Activated B cell treated with CpG ODN at 0.5 μM for 24 hours (primary cell): Measurements from ENCODE around the gene TMEM131L. TPM values are rescaled to one million over a fixed set of nuclear protein-coding genes. Genes with fewer than 3 reads are reported as not detected.

ENCODE experiments used
- ATAC-seq: fragments of 200-7000 bp; cut with Tn5 transposase; one replicate; pipeline ENCODE4 v1.10.0; 2021; ENCODE audit warnings: low read depth, mild to moderate bottlenecking, moderate library complexity
- CTCF ChIA-PET: fragments of 350-600 bp; sonication (Branson Sonifier 250); formaldehyde crosslinking; loops from one replicate; lab custom pipeline; 2021; ENCODE audit warnings: antibody characterized with exemption; lab: Charles Lee
- POLR2A ChIA-PET: fragments of 350-600 bp; sonication (Branson Sonifier 250); formaldehyde crosslinking; loops from one replicate; lab custom pipeline; 2021; ENCODE audit warnings: antibody characterized with exemption; lab: Charles Lee
- DNase-seq: peaks from one replicate; pipeline ENCODE4 v3.0.0; 2022
- H3K27ac Mint-ChIP-seq: one replicate; pipeline ENCODE4 v1.8.0; 2020; ENCODE audit warnings: mixed read lengths
- H3K27me3 Mint-ChIP-seq: one replicate; pipeline ENCODE4 v1.8.0; 2021; ENCODE audit warnings: mixed read lengths
- H3K36me3 Mint-ChIP-seq: one replicate; pipeline ENCODE4 v1.8.0; 2021; ENCODE audit warnings: low read depth, mixed read lengths
- H3K4me1 Mint-ChIP-seq: one replicate; pipeline ENCODE4 v1.8.0; 2021; ENCODE audit warnings: mixed read lengths
- H3K4me3 Mint-ChIP-seq: one replicate; pipeline ENCODE4 v1.8.0; 2020; ENCODE audit warnings: mild to moderate bottlenecking, mixed read lengths
- H3K9me3 Mint-ChIP-seq: one replicate; pipeline ENCODE4 v1.8.0; 2020; ENCODE audit warnings: mixed read lengths
- intact Hi-C: fragments of 100-400 bp; cut with micrococcal nuclease; formaldehyde crosslinking; loops from one replicate; pipeline ENCODE4 v1.15.1; 2024
- total RNA-seq: library from RNA; stranded (reverse); gene quantifications from 2 replicates; pipeline ENCODE4 v1.2.3, GENCODE V29; 2022
- TF ChIP-seq, protein P1 (sequence below): fragments of 200-600 bp; IDR thresholded peaks from one replicate; pipeline ENCODE4 v1.8.0; 2022; ENCODE audit warnings: antibody characterized with exemption, mild to moderate bottlenecking

TMEM131L gene
- total RNA-seq, 1 donor from 2014 or later, result 193 TPM

DNA sequence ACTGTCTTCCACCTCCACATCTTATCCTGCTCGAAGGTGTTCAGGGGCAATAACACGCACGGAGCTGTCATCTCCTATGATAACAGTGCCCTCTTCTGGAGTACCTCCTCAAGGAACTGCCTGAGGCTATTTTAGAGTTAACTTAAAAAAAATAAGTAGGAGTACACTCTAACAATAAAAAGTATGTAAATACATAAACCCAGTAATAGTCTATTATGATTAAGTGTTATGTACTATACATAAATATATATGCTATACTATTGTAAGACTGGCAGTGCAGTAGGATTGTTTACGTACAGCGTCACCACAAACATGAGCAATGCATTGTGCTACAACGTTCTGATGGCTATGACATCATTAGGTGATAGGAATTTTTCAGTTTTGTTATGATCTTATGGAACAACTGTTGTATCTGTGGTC, 183.4 kb downstream of the TMEM131L start:
- H3K4me1 Mint-ChIP-seq, result peaks cover 19% of the 10 kb centered on the region
- no peaks in the 10 kb centered on the region for H3K27me3 Mint-ChIP-seq
- no peak for ATAC-seq
- POLR2A ChIA-PET, result no interaction called here
- no peak overlapping the region for H3K27ac Mint-ChIP-seq
- H3K9me3 Mint-ChIP-seq, result peaks cover 2% of the 10 kb centered on the region
- no peak overlapping the region for H3K4me3 Mint-ChIP-seq
- TF ChIP-seq, protein P1, sequence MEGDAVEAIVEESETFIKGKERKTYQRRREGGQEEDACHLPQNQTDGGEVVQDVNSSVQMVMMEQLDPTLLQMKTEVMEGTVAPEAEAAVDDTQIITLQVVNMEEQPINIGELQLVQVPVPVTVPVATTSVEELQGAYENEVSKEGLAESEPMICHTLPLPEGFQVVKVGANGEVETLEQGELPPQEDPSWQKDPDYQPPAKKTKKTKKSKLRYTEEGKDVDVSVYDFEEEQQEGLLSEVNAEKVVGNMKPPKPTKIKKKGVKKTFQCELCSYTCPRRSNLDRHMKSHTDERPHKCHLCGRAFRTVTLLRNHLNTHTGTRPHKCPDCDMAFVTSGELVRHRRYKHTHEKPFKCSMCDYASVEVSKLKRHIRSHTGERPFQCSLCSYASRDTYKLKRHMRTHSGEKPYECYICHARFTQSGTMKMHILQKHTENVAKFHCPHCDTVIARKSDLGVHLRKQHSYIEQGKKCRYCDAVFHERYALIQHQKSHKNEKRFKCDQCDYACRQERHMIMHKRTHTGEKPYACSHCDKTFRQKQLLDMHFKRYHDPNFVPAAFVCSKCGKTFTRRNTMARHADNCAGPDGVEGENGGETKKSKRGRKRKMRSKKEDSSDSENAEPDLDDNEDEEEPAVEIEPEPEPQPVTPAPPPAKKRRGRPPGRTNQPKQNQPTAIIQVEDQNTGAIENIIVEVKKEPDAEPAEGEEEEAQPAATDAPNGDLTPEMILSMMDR, result no peak
- CTCF ChIA-PET, result interaction anchor here (1.3 kb wide), 1 partner anchor 566 kb away, joined by 3 read pairs; no protein-coding TSS in a partner anchor
- H3K36me3 Mint-ChIP-seq, result no peaks in the 10 kb centered on the region
- DNase-seq, result no peak
- intact Hi-C loops, result no loop called here

GRCh38 chr4:153651116-153651515, 185.0 kb downstream of the TMEM131L start:
- Mint-ChIP-seq H3K4me3 (no peak overlapping the region), H3K4me1 (peaks cover 19% of the 10 kb centered on the region), H3K27me3 (no peaks in the 10 kb centered on the region), H3K9me3 (no peaks in the 10 kb centered on the region), H3K36me3 (no peaks in the 10 kb centered on the region), H3K27ac (peak overlapping the region; percentile 51)
- CTCF ChIA-PET, result interaction anchor here (0.8 to 1.1 kb wide), 2 partner anchors 8 to 96 kb away, joined by 3 read pairs; no protein-coding TSS in a partner anchor
- POLR2A ChIA-PET, result no interaction called here
- DNase-seq (no peak), ATAC-seq (no peak)
- TF ChIP-seq, protein P1, result no peak
- intact Hi-C loops, result no loop called here

GRCh38 chr4:153651587-153651986, 185.4 kb downstream of the TMEM131L start:
- H3K27ac Mint-ChIP-seq, result peak overlapping the region; percentile 51
- peak; percentile 84 for ATAC-seq
- H3K36me3 Mint-ChIP-seq, result no peaks in the 10 kb centered on the region
- TF ChIP-seq, protein P1, result no peak
- no peaks in the 10 kb centered on the region for H3K9me3 Mint-ChIP-seq
- no peak overlapping the region for H3K4me3 Mint-ChIP-seq
- POLR2A ChIA-PET, result no interaction called here
- peaks cover 19% of the 10 kb centered on the region for H3K4me1 Mint-ChIP-seq
- CTCF ChIA-PET, result interaction anchor here (0.8 kb wide), 1 partner anchor 8 kb away, joined by 3 read pairs; no protein-coding TSS in a partner anchor
- no peak for DNase-seq
- intact Hi-C loops, result no loop called here
- H3K27me3 Mint-ChIP-seq, result peaks cover 3% of the 10 kb centered on the region

DNA sequence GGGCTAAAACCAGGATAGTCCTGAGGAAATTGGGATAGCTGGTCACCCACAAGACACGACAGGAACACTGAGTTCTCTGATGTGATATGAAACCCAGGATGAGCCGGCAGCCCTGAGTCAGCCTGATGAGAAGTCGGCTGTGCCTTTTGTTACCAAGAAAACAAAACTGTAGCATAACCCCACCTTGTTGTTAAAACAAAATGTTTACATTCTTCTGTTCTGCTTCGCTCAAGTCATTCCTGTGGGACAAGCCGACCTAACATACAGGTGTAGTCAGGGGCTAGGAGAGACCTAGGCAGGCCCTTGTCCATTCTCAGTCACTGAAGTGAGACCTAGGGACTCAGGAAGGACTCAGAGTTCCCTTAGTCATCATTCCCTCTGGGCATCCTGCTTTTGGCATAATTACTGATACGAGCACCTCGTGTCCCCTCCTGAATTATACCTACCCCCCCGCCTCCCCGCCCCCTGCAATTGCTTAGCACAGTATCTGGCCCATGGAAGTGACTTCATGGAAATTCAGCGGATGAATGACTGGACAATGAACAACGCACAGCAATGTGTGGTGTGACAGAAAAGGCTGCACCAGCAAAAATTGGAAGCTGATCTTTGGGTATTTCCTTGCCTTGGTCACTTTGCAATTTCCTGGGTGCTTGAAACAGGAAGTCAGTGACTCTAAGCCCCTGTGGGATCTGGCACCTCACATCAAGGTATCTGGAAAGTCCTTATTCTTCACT, 186.1 kb downstream of the TMEM131L start:
- intact Hi-C loops, result no loop called here
- TF ChIP-seq, protein P1, result no peak
- Mint-ChIP-seq H3K4me3 (no peak overlapping the region), H3K27me3 (peaks cover 3% of the 10 kb centered on the region), H3K36me3 (no peaks in the 10 kb centered on the region), H3K27ac (no peak overlapping the region), H3K4me1 (peaks cover 19% of the 10 kb centered on the region), H3K9me3 (no peaks in the 10 kb centered on the region)
- DNase-seq (no peak), ATAC-seq (no peak)
- CTCF ChIA-PET, result interaction anchor here (0.8 to 1.2 kb wide), 3 partner anchors 9 to 98 kb away, joined by 3 to 6 read pairs (median 3); no protein-coding TSS in a partner anchor
- POLR2A ChIA-PET, result interaction anchor here (0.5 to 1.2 kb wide), 2 partner anchors 9 to 885 kb away, joined by 3 read pairs; no protein-coding TSS in a partner anchor

DNA sequence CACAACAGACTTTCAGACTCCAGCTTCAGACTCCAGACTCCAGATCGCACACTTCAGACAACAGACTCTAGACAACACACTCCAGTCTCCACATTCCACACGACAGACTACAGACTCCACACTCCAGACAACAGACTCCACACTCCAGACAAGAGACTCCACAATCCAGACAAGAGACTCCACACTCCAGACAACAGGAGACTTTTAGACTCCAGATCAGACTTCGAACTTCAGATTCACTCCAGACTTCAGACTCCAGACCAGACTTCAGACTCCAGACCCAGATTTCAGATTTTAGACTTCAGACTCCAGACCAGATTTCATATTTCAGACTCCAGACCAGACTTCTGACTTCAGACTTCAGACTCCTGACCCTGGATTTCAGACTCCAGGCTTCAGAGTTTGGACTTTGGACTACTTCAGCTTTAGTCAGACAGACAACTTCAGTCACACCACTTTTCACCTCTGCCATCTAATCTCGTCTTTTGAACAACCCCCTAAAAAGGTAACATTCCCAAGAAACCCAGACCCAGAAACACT, 188.9 kb downstream of the TMEM131L start:
- ChIA-PET POLR2A (no interaction called here), CTCF (no interaction called here)
- no peak for ATAC-seq
- Mint-ChIP-seq H3K27me3 (peaks cover 10% of the 10 kb centered on the region), H3K9me3 (no peaks in the 10 kb centered on the region), H3K36me3 (no peaks in the 10 kb centered on the region), H3K4me1 (peaks cover 15% of the 10 kb centered on the region), H3K27ac (no peak overlapping the region), H3K4me3 (no peak overlapping the region)
- no peak for DNase-seq
- TF ChIP-seq, protein P1, result no peak
- intact Hi-C loops, result no loop called here
